Embryonic facial prominence (tissue), 1 donor: ENCODE measurements around the gene CACNG7.

ENCODE experiments used
- DNase-seq: peaks from one replicate; pipeline ENCODE4 v3.0.0-alpha.2; 2016; ENCODE audit errors: extremely low spot score

The CACNG7 gene

DNA sequence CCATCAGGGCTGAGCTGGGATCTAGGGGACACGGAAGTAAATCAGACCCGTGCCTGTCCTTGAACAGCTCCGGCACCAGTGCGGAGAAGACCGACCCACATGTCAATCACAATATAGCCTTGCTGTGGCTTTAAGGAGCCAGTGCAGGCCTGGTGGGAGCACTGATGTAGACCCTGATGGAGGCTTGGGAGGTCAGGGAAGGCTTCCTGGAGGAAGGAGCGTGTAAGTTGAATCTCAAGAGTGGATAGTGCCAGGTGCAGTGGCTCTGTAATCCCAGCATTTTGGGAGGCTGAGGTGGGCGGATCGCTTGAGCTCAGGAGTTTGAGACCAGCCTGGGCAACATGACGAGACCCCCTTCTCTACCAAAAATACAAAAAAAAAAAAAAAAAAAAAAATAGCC, 42.9 kb downstream of the CACNG7 start:
- DNase-seq: no peak

GRCh38 chr19:53953383-53953782, 44.3 kb downstream of the CACNG7 start:
- DNase-seq: no peak

GRCh38 chr19:53957448-53958167, 48.5 kb downstream of the CACNG7 start:
- DNase-seq: no peak

- DNase-seq: no peak
Observed at GRCh38 chr19:53958168-53958571, 49.1 kb downstream of the CACNG7 start.

- DNase-seq: no peak
Observed at GRCh38 chr19:53958823-53959757, 50.0 kb downstream of the CACNG7 start.

- DNase-seq: no peak
Observed at GRCh38 chr19:53960187-53960586, 51.1 kb downstream of the CACNG7 start.

DNA sequence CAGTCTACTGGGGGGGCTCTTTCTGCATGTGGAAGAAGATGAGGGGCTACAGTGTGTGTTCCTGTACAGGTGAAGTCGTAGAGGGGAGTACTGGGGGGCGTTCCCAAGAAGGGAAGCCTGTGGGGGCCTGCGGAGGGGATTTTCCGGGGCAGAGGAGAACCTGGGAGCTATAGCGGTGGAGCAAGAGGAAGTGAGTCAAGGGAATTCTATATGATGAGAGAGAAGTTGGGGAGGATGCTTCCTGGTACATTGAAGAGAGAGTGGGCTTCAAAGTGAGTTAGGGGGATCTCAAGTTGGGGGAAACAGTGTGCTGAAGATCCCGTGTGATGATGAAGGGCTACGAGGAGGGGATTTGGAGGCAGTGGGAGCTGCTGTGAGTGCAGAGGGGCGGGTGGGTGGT, 51.8 kb downstream of the CACNG7 start:
- DNase-seq: no peak

DNA sequence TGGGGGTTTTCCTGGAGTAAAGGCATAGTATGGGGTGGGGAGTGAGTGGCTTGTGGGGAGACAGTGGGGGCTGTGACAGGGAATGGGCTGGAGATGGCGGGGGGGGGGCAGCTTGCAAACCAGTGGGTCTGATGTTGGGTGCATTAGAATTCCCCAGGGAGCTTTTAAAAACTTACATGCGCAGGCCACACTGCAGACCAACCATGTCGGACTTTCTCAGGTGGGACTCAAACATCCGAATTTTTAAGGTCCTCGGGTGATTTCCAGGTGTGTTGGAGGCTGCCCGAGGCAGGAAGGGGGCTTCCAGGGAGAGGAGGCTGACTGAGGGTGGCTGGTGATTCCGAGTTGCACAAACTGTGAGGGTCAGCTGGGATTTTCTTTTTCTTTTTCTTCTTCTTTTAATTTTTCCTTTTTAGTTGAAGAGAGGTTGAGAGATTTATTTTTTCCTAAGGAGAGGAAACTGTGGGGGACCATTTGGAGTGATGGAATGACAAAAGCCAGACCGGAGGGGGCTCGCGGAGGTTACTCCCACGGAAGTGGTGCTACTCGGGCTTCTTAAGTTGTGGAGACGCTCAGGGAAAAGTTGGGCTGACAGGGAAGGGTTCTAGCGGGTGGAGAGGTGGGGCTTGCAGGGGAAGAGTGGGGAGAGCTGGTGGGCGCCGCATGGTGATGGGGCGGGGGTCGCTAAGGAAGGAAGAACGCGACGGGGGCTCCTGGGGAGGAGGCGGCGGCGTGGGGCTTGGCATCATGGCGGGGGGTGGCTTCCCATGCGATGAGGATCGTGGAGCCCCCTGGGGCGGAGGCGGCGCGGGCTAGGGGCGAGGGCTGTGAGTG, 52.7 kb downstream of the CACNG7 start:
- DNase-seq: no peak

- no peak for DNase-seq
Observed at GRCh38 chr19:53962887-53963431, 53.9 kb downstream of the CACNG7 start, which contains the start of gene CACNG8. TSS of gene CACNG8 (plus strand) at chr19:53962937.

DNA sequence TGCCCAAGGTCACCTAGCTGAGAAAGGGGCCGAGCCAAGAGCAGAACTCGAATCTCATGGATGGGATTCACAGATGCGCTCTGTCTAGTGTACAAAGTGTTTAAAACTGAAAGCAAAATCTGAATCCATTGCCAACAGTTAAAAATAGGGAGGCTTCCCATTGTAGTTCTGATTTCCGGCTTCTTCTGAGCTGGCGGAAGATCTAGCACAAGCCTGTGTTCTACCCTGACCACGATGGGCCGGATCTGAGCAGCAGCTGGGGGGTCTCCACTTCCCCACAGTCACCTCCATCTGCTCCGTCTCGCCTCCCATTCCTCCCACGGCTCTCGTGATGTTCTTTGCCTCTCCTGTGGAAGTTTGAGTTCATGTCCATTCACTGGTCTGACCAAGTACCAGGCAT, 56.0 kb downstream of the CACNG7 start:
- no peak for DNase-seq

GRCh38 chr19:53966931-53967330, 57.9 kb downstream of the CACNG7 start:
- DNase-seq: no peak

DNA sequence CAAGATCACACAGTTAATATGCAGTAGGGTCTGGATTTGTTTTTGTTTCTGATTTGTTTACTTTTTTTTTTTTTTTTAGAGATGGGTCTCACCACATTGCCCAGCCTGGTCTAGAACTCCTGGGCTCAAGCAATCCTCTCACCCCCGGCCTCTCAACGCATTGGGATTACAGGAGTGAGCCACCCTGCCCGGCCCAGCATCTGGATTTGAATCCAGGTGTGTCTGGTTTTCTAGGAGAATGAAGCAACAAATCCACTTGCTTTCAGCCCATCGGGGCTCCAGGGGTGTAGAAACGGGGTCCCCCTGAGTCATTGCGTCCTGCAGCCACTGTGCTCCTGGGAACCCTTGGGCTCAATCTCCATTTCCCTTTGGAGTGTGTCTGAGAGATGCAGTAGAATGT, 60.3 kb downstream of the CACNG7 start:
- no peak for DNase-seq

DNA sequence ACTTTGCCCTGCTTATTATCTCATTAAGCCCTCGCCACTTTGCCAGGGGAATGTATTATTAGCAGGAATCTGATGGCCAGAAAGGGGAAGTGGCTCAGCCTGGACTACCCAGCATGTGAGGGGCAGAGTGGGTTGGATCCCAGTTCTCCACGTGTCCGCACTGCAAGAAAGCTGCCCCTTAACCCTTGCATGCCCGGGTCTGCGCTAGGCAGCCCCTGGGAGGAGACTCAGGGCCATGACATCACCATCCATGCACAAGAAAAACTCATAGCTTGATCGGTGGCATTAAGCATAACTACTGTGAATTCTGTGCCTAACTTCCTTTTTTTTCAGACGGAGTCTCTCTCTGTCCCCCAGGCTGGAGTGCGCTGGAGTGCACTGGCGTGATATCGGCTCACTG, 62.6 kb downstream of the CACNG7 start:
- no peak for DNase-seq

DNA sequence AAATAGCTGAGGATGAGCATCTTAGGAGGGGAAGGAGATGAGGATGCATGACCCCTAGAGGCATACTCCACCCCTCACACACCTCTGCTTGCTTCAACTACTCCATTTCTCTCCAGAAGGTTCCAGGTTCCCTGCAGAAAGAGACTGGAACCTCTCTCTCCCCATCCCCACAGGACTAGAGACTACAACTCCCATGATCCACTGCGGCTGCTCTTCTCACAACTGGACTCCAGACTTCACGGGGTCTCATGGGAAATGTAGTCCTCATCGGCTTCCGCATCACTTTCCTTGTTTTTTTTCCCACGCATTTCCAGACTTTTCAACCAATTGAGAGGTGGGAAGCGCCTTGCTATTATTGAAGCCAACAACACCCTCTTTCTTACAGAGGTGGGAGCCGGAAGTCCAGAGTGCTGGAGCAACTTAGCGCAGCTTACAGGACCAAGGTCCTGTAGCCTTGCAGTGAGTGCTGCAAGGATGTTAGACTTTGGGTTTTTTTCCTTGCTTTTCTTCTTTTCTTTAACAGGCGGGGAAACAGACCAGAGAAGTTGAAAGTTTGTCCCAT, 68.4 kb downstream of the CACNG7 start:
- peak; percentile 75 for DNase-seq

DNA sequence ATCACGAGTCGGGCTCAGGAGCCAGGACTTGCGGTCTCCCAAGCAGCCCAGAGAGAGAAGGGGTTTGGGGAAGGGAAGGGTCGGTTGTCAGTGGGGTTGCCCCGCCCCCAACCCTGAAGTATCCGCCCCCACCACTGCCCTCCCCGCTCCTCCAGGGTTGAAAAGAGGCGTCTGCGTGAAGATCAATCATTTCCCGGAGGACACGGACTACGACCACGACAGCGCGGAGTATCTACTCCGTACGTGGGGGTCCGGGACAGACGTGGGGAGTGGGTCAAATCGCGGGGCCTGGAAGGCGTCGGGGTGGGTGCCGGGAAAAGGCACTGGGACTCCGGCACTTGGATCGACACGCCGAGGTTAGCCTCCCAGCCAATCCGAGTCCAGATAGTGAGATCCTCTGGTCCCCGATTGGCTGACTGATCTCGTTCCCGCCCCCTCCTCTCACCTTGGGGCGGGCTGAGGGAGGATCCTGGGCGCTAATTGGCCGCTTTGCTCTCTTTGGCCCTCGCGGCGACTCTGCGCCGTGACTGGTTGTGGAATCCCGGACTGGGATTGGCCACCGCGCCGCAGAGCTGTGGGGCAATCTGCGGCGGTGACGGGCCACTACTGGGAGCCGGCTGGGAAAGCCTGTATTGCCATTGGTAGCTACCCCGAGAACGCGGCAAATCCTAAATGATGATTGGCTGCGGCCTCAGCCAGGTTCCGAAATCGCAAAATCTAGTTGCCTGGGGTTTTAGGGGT, 69.1 kb downstream of the CACNG7 start:
- no peak for DNase-seq

DNA sequence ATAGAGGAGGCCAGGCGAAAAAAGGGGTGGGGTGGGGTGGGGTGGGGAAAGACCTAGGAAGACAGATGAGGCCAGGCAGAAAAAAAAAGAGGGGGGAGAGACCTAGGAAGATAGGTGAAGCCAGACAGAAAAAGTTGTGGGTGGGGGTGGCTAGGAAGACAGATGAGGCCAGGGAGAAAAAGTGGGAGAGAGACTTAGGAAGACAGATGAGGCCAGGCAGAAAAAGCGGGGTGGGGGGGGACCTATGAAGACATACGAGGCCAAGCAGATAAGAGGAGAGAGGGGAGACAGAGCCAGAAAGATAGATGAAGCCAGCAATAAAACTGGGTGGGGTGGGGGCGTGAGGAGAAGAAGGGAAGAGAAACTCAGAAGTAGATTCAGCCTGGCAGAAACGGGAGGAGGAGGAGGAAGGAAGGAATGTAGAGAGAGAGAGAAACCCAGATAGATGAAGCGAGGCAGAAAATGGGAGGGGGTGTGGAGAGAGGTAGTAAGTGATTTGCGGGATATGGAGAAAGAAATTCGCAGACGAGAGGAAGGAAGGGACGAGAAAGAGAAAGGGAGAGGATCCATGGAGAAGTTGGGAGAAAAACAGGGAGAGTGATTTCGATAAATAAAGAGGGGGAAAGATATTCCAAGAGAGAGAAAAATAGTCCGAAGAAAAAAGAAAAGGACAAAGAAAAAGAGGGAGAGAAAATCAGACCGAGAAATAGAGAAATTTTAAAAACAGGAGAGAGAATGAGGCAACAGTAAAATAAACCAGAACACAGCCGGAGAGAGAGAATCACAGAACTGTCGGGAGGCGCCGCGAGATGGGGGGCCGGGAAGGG, 70.1 kb downstream of the CACNG7 start:
- DNase-seq: no peak

DNA sequence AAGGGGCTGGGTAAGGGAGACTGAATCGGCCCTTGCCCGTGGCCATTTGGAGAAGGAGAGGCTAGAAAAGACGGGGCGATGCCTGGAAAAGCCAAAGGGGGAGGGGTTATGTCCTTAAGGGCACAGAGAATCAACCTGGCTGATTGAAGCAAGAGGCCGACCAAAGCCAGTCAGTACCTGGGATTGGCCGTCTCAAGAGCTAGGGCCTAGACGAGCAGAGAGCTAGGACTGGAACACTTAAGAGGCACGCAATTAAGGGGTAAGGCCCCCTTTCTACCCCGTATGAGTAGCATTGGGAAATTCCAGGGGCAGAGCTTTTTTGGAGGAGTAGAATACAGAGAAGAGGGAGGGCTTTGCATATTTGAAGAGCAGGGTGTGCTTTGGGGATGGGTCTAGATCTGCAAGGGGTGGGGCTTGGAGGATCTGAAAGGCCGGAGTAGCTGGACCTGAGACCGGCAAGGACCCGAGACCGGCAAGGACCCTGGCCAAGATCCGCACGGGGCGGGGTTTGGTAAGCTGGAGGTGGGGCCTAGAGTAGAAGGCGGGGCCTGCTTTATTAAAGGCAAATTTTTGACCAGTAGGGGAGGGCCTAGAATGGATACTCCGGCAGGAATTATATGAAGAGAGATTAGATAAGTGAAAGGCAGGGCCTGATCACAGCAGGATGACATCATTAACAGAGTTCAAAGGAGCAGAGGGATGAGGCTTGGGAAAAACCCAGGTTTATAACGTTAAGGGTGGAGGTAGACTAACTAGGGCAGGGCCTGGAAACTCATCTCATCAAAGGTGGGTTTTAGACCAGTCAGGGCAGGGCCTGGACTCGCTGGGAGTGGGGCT, 71.7 kb downstream of the CACNG7 start:
- DNase-seq: no peak

DNA sequence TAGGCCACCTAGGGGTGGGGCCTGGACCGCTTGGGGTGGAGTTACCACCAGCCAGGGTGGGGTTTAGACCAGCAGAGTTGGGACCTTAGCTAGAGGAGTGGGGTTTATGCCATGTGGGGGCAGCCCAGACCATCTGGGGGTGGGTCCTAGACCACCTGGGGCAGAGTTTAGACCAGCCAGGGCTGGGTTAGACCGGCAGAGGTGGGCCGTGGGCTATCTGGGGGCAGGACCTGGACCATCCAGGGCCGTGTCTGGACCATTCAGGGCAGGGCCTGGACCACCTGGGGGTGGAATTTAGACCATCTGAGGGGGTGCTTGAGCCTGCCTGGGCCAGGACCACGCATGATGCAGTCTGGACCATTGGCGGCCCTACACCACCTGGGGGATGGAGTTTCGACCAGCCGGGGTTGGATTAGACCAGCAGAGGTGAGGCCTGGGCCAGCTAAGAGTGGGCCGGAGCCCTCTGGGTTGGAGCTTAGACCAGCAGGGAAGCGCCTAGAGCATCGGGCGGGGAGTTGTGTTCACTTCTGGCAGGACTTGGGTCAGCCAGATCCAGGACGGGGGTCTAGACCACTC, 72.4 kb downstream of the CACNG7 start:
- no peak for DNase-seq
